Natural killer cell treated with Interleukin-12 subunit alpha and Interleukin-12 subunit beta and Interleukin-15 and Interleukin-18, amount 100 ng/mL, for 72 hours (primary cell): Measurements from ENCODE around the gene PPCDC. TPM values are rescaled to one million over a fixed set of nuclear protein-coding genes. Genes with fewer than 3 reads are reported as not detected.

Source experiments
- ATAC-seq, 2 donors: fragments of 150-1000 bp; cut with Tn5 transposase in 1 of 2; sonication (Bioruptor Pico), chemical (Tn5 transposase) in 1 of 2; 2 replicates each; pipeline ENCODE4 v1.10.0; 2021
- DNase-seq: peaks from one replicate; pipeline ENCODE4 v3.0.0; 2022; ENCODE audit warnings: low spot score
- H3K27ac Mint-ChIP-seq, 2 donors: 1 replicate in 1 of 2; 2 replicates in 1 of 2; pipeline ENCODE4 v1.8.0; 2022; ENCODE audit warnings: mixed read lengths in 2 of 2, mild to moderate bottlenecking in 1 of 2, moderate library complexity in 1 of 2
- H3K27me3 Mint-ChIP-seq, 2 donors: 1 replicate in 1 of 2; 2 replicates in 1 of 2; pipeline ENCODE4 v1.8.0; 2022; ENCODE audit warnings: mixed read lengths in 2 of 2
- H3K36me3 Mint-ChIP-seq: one replicate; pipeline ENCODE4 v1.8.0; 2022; ENCODE audit warnings: mixed read lengths
- H3K4me1 Mint-ChIP-seq, 2 donors: 1 replicate in 1 of 2; 2 replicates in 1 of 2; pipeline ENCODE4 v1.8.0; 2022; ENCODE audit warnings: low read depth in 2 of 2, mixed read lengths in 2 of 2, mild to moderate bottlenecking in 1 of 2
- H3K4me3 Mint-ChIP-seq: one replicate; pipeline ENCODE4 v1.8.0; 2022; ENCODE audit warnings: mixed read lengths
- H3K9me3 Mint-ChIP-seq: 2 replicates; pipeline ENCODE4 v1.8.0; 2022; ENCODE audit warnings: mixed read lengths
- total RNA-seq, 2 donors: library from RNA; stranded (reverse); gene quantifications; one replicate each; pipeline ENCODE4 v1.2.3, GENCODE V29; 2022

Gene PPCDC
- total RNA-seq, 2 donors from 2014 or later: 27.0 to 42.0 TPM

GRCh38 chr15:74995779-74996765 lies 27.3 kb upstream of the PPCDC start:
- peaks cover 10 to 13% of the 10 kb centered on the region in 2 donors for H3K4me1 Mint-ChIP-seq
- ATAC-seq (no peak), DNase-seq (no peak)
- H3K27me3 Mint-ChIP-seq: peaks cover 28 to 32% of the 10 kb centered on the region in 2 donors
- no peaks in the 10 kb centered on the region for H3K36me3 Mint-ChIP-seq
- peak overlapping the region; percentile 70 for H3K4me3 Mint-ChIP-seq
- H3K9me3 Mint-ChIP-seq: peaks cover 5% of the 10 kb centered on the region
- H3K27ac Mint-ChIP-seq: no peak overlapping the region

GRCh38 chr15:74997141-74997540 lies 26.2 kb upstream of the PPCDC start:
- Mint-ChIP-seq H3K4me3 (no peak overlapping the region), H3K27ac (no peak overlapping the region), H3K4me1 (peaks cover 10 to 13% of the 10 kb centered on the region in 2 donors), H3K36me3 (no peaks in the 10 kb centered on the region), H3K27me3 (peaks cover 28% of the 10 kb centered on the region in 2 donors), H3K9me3 (peaks cover 5% of the 10 kb centered on the region)
- no peak for DNase-seq
- no peak for ATAC-seq

- no peaks in the 10 kb centered on the region for H3K36me3 Mint-ChIP-seq
- H3K27ac Mint-ChIP-seq: no peak overlapping the region
- no peak overlapping the region for H3K4me3 Mint-ChIP-seq
- no peak for ATAC-seq
- H3K4me1 Mint-ChIP-seq: peaks cover 10 to 13% of the 10 kb centered on the region in 2 donors
- peaks cover 5% of the 10 kb centered on the region for H3K9me3 Mint-ChIP-seq
- DNase-seq: no peak
- peaks cover 28% of the 10 kb centered on the region in 2 donors for H3K27me3 Mint-ChIP-seq
Observed at GRCh38 chr15:74997543-74997942, 25.8 kb upstream of the PPCDC start.

GRCh38 chr15:75001310-75001709 lies 22.1 kb upstream of the PPCDC start:
- ATAC-seq (no peak), DNase-seq (no peak)
- Mint-ChIP-seq H3K27ac (no peak overlapping the region), H3K9me3 (no peaks in the 10 kb centered on the region), H3K4me3 (no peak overlapping the region), H3K4me1 (peaks cover 0 to 3% of the 10 kb centered on the region in 2 donors), H3K27me3 (peaks cover 13 to 19% of the 10 kb centered on the region in 2 donors), H3K36me3 (no peaks in the 10 kb centered on the region)

- H3K9me3 Mint-ChIP-seq: no peaks in the 10 kb centered on the region
- no peak overlapping the region for H3K4me3 Mint-ChIP-seq
- H3K27me3 Mint-ChIP-seq: peaks cover 4 to 14% of the 10 kb centered on the region in 2 donors
- no peaks in the 10 kb centered on the region for H3K36me3 Mint-ChIP-seq
- no peak for ATAC-seq
- no peak overlapping the region for H3K27ac Mint-ChIP-seq
- H3K4me1 Mint-ChIP-seq: no peaks in the 10 kb centered on the region
- no peak for DNase-seq
Observed at GRCh38 chr15:75002398-75002797, 21.0 kb upstream of the PPCDC start.

GRCh38 chr15:75007216-75007615 lies 16.2 kb upstream of the PPCDC start:
- no peak for DNase-seq
- Mint-ChIP-seq H3K4me1 (no peaks in the 10 kb centered on the region), H3K27me3 (peaks cover 7 to 8% of the 10 kb centered on the region in 2 donors), H3K9me3 (no peaks in the 10 kb centered on the region), H3K27ac (no peak overlapping the region), H3K36me3 (no peaks in the 10 kb centered on the region), H3K4me3 (no peak overlapping the region)
- ATAC-seq: no peak

- ATAC-seq (no peak), DNase-seq (no peak)
- H3K36me3 Mint-ChIP-seq: no peaks in the 10 kb centered on the region
- no peak overlapping the region for H3K4me3 Mint-ChIP-seq
- no peak overlapping the region for H3K27ac Mint-ChIP-seq
- H3K4me1 Mint-ChIP-seq: no peaks in the 10 kb centered on the region
- no peaks in the 10 kb centered on the region for H3K9me3 Mint-ChIP-seq
- peaks cover 7 to 8% of the 10 kb centered on the region in 2 donors for H3K27me3 Mint-ChIP-seq
Observed at GRCh38 chr15:75008221-75008625, 15.2 kb upstream of the PPCDC start.

GRCh38 chr15:75008629-75009326 lies 14.6 kb upstream of the PPCDC start:
- Mint-ChIP-seq H3K9me3 (no peaks in the 10 kb centered on the region), H3K36me3 (no peaks in the 10 kb centered on the region), H3K27me3 (peaks cover 7 to 8% of the 10 kb centered on the region in 2 donors), H3K27ac (no peak overlapping the region), H3K4me3 (no peak overlapping the region), H3K4me1 (no peaks in the 10 kb centered on the region)
- no peak for ATAC-seq
- DNase-seq: no peak

- ATAC-seq: no peak
- Mint-ChIP-seq H3K9me3 (no peaks in the 10 kb centered on the region), H3K27me3 (no peaks in the 10 kb centered on the region), H3K27ac (no peak overlapping the region), H3K4me1 (no peaks in the 10 kb centered on the region), H3K4me3 (no peak overlapping the region), H3K36me3 (no peaks in the 10 kb centered on the region)
- DNase-seq: no peak
Observed at GRCh38 chr15:75016431-75016830, 7.0 kb upstream of the PPCDC start.

- peaks cover 0 to 7% of the 10 kb centered on the region in 2 donors for H3K4me1 Mint-ChIP-seq
- H3K4me3 Mint-ChIP-seq: no peak overlapping the region
- H3K27ac Mint-ChIP-seq: no peak overlapping the region
- no peaks in the 10 kb centered on the region for H3K9me3 Mint-ChIP-seq
- no peaks in the 10 kb centered on the region for H3K36me3 Mint-ChIP-seq
- ATAC-seq (no peak), DNase-seq (no peak)
- no peaks in the 10 kb centered on the region for H3K27me3 Mint-ChIP-seq
Observed at GRCh38 chr15:75019916-75020315, 3.5 kb upstream of the PPCDC start.

- DNase-seq (no peak), ATAC-seq (no peak)
- H3K9me3 Mint-ChIP-seq: no peaks in the 10 kb centered on the region
- no peaks in the 10 kb centered on the region for H3K36me3 Mint-ChIP-seq
- H3K27ac Mint-ChIP-seq: peak overlapping the region in 1 of 2 donors; percentile 63
- no peaks in the 10 kb centered on the region for H3K27me3 Mint-ChIP-seq
- no peak overlapping the region for H3K4me3 Mint-ChIP-seq
- peaks cover 0 to 13% of the 10 kb centered on the region in 2 donors for H3K4me1 Mint-ChIP-seq
Observed at GRCh38 chr15:75021341-75021740, 2.0 kb upstream of the PPCDC start.

GRCh38 chr15:75022783-75023180 lies 608 bp upstream of the PPCDC start:
- H3K27ac Mint-ChIP-seq: peak overlapping the region; percentile 88 to 93
- H3K4me3 Mint-ChIP-seq: peak overlapping the region; percentile 92
- no peaks in the 10 kb centered on the region for H3K27me3 Mint-ChIP-seq
- no peaks in the 10 kb centered on the region for H3K36me3 Mint-ChIP-seq
- DNase-seq: no peak
- H3K4me1 Mint-ChIP-seq: peaks cover 0 to 13% of the 10 kb centered on the region in 2 donors
- no peaks in the 10 kb centered on the region for H3K9me3 Mint-ChIP-seq
- no peak for ATAC-seq

GRCh38 chr15:75023872-75024636 lies 664 bp downstream of the PPCDC start:
- DNase-seq (no peak), ATAC-seq (peak in 1 of 2 donors; percentile 19)
- peak overlapping the region; percentile 92 for H3K4me3 Mint-ChIP-seq
- peaks cover 1 to 14% of the 10 kb centered on the region in 2 donors for H3K4me1 Mint-ChIP-seq
- H3K27ac Mint-ChIP-seq: peak overlapping the region; percentile 88 to 93
- no peaks in the 10 kb centered on the region for H3K36me3 Mint-ChIP-seq
- no peaks in the 10 kb centered on the region for H3K27me3 Mint-ChIP-seq
- H3K9me3 Mint-ChIP-seq: no peaks in the 10 kb centered on the region
